SKM-1 treated with dmso at 0.1 percent for 144 hours (cell line): ENCODE measurements around the gene SH3RF3.

ENCODE experiments used
- DNase-seq: peaks from one replicate; lab custom pipeline; 2025; ENCODE audit not compliant: unreplicated experiment; lab: John Stamatoyannopoulos, UW

The SH3RF3 gene

GRCh38 chr2:109231996-109232705 lies 103.1 kb downstream of the SH3RF3 start:
- peak; percentile 32 for DNase-seq

DNA sequence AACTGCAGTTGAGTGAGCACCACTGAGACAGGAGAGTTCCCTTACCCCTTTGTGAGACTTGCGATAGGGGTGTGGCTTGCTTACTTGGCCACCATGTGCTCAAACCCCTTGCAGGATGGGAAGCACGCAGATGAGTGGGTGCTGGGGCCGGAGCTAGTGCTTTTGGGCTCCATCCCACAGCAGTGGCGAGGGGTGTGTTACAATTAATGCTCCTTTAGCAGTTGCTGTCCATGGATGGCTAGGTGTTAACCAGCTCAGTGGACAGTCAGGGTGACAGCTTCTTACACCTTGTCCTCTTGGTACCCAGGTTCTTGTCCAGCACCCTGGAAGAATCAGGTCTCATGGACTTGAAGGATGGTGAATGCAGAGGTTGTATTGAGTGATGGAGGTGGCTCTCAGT lies 103.9 kb downstream of the SH3RF3 start:
- DNase-seq, result no peak

DNA sequence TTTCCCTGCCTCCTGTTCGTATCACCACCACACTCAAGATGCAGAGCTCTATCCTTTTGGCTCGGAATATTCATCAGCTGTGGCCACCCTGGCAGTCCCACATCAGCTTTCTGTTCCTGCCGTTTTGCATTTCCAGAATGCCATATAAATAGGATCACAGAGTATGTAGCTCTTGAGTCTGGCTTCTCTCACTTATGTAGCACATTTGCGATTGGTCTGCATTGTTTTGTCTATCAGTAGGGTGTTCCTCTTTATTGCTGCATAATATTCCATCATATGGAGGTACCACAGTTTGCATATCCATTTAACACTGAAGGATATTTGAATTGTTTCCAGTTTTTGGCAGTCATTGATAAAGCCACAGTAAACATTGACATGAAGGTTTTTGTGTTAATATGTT lies 104.6 kb downstream of the SH3RF3 start:
- DNase-seq, result no peak

- no peak for DNase-seq
These were observed 105.3 kb downstream of the SH3RF3 start for GRCh38 chr2:109234355-109234754.

- DNase-seq, result no peak
These were observed 107.1 kb downstream of the SH3RF3 start for GRCh38 chr2:109236147-109236546.

DNA sequence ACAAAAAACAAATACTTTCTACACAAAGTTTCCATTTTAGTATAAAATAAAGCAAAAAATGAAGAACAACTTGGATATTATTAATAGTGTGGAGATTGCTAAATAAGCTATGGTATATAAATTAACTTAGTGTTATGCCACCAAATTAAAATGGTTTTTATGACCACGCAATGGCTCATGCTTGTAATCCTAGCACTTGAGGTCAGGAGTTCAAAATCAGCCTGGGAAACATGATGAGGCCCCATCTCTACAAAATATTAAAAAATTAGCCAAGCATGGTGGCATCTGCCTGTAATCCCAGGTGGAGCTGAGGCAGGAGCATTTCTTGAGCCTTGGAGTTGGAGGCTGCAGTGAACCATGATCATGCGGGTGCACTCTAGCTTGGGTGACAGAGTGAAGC lies 108.8 kb downstream of the SH3RF3 start:
- DNase-seq, result no peak

GRCh38 chr2:109238580-109238979 lies 109.6 kb downstream of the SH3RF3 start:
- peak; percentile 97 for DNase-seq

DNA sequence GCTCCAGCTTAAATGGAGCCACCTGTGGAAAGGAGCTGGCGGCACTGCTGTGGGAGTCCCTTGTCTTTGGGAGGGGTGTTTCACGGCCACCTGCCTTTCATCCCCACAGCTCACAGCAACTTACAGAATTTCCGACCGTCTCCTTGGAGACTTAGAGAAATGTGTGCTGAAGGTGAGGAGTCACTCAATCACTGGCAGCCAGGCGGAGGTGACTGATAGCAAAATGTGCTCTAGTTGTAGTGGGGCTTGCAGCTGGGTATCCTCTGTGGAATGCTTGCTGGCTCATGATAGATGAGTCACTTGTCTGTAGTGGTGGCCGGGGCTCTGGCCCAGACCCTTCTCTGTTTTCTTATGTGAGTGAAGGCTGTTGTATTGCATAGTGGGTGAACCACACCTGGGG lies 110.7 kb downstream of the SH3RF3 start:
- no peak for DNase-seq

GRCh38 chr2:109242210-109242653 lies 113.2 kb downstream of the SH3RF3 start:
- DNase-seq, result no peak

- DNase-seq, result no peak
These were observed 113.8 kb downstream of the SH3RF3 start for GRCh38 chr2:109242654-109243331.

- DNase-seq, result no peak
These were observed 114.7 kb downstream of the SH3RF3 start for GRCh38 chr2:109243526-109244303.

GRCh38 chr2:109244304-109244582 lies 115.2 kb downstream of the SH3RF3 start:
- no peak for DNase-seq

DNA sequence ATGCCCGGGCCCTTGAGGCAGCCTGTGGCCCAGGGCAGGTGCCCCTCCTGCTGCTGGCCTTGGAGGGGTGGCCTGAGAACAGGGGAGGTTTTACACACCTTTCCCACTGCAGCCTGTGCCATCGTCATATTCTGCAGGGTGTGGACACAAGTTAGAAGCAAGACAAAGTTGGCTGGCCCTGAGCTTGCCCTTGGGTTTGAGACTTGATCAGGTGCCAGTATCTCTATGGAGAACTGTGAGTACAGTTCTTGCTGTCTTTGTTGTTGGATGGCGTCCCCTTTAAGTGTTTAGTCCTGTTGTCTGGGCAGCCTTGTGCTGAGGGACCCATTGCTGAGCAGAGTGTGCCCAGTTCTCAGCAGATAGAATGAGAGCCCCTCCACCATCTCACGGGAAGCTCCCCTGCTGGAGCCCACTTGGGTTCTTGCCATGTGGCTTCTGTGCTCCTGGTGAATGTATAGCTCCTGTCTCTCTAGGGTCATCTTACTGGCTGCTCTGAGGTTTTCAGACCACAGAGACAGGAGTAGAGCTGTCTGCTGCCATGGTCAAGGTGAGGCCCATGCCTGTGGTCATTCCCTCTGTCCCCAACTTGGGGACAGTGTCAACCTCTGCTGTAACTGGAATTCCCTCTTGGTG lies 115.9 kb downstream of the SH3RF3 start:
- no peak for DNase-seq

DNA sequence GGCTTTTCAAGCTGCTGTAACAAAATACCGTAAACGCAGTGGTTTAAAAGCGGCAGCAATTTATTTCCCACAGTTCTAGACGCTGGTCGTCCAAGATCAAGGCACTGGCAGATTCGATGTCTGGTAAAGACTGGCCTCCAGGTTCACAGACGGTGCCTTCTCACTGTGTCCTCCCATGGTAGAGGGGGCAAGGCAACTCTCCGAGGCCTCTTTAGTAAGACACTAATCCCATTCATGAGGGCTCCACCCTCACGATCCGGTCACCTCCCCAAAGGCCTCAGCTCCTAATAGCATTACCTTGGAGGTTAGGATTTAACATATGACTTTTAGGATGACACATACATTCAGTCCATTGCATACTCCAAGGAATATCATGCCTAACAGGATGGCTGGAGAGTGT lies 117.2 kb downstream of the SH3RF3 start:
- no peak for DNase-seq

DNA sequence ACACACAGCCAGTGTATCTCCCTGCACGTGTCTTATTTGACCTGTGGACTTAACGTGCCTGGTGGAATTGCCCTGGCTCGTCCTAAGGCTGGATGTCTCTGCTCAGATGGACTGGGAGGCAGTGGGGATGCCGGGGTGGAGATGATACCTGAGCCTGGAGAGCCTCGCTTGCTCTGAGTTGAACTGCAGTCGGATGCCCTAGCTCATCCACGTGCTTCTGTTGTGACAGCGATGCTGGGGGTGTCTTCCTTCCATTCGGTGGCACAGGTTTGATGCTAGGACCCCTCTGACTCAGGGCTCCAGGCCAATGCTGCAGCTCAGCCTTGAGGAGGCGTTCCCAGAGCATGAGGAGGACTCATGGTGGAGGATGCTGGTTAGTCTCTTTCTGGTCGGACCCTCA lies 117.6 kb downstream of the SH3RF3 start:
- no peak for DNase-seq

- no peak for DNase-seq
These were observed 118.3 kb downstream of the SH3RF3 start for GRCh38 chr2:109247340-109247739.

GRCh38 chr2:109247812-109248211 lies 118.8 kb downstream of the SH3RF3 start:
- DNase-seq, result no peak

- DNase-seq, result no peak
These were observed 119.6 kb downstream of the SH3RF3 start for GRCh38 chr2:109248590-109248989.

DNA sequence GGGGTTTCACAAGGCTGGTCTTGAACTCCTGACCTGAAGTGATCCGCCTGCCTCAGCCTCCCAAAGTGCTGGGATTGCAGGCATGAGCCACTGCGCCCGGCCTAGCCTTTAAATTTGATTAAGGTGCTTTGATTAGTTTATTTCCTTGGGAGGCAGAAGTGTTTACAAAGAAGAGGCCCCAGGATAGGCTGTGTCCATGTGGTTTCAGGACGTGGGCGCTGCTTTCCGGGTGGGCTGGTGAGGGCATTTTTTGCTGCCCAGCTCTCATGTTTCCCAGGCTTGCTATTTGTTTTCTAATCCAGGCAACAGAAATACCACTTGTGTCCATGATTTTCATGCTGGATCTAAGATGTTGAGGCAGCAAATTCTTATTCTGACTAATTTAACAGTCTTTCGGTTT lies 124.2 kb downstream of the SH3RF3 start:
- no peak for DNase-seq

DNA sequence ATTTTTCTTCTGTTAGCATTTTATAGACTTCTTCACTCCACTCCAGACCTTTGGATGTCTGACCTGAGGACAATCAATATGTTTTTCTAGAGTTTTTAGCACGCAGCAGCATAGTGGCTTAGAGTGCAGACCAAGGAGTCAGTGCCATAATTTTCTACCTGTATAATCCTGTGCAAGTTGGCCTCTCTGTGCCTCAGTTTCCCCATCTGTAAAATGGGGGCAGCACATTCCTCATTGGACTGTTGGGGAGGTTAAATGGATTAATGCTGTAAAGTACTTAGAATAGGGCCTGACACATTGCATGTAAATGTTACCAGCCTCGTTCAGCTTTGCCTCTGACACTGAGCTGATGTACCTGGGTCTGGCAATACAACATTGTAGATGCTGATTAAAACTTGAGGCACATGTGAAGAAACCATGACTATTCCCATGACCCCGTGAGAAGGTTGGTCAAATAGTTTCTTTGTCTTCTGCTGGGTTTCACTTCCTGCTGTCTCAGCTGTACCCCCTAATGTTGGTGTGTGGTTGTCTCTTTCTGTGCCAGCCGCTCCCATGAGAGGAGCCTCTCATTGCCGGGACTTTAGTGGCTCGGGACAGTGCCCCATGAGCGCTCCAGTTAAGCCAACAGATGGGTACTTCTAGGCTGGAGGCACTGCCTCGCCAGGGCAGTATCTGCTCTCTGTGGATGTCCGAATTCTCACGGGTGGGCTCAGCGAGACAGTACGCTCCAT lies 125.3 kb downstream of the SH3RF3 start:
- no peak for DNase-seq

- DNase-seq, result peak; percentile 19
These were observed 126.6 kb downstream of the SH3RF3 start for GRCh38 chr2:109255654-109256053.
